Fibroblast of villous mesenchyme (primary cell): ENCODE measurements around the gene SLC5A11. TPM values are rescaled to one million over a fixed set of nuclear protein-coding genes. Genes with fewer than 3 reads are reported as not detected.

Experiments
- DNase-seq: peaks from one replicate; pipeline ENCODE4 v3.0.0-alpha.2; 2010; ENCODE audit warnings: low read depth
- H3K4me3 ChIP-seq: 2 replicates; pipeline ENCODE4 v1.5.1; 2011; ENCODE audit warnings: low read depth, mild to moderate bottlenecking, low read length
- CTCF ChIP-seq: IDR thresholded peaks from 2 replicates; pipeline ENCODE4 v1.5.1; 2012; ENCODE audit warnings: low read depth, mild to moderate bottlenecking, low read length; ENCODE audit not compliant: insufficient read depth
- total RNA-seq: library from RNA; depleted of rRNA; stranded (reverse); fragments of >200 nt; gene quantifications from 2 replicates; pipeline ENCODE4 v1.2.3, GENCODE V29; 2012

Gene SLC5A11
- total RNA-seq, 1 donor, result not detected

- TF ChIP-seq CTCF, result no peak
- no peak overlapping the region for H3K4me3 ChIP-seq
- no peak for DNase-seq
These were observed 30.7 kb upstream of the SLC5A11 start for GRCh38 chr16:24815021-24815420.

- no peak for DNase-seq
- no peak overlapping the region for H3K4me3 ChIP-seq
- no peak for TF ChIP-seq CTCF
These were observed 29.1 kb upstream of the SLC5A11 start for GRCh38 chr16:24816688-24817087.

- DNase-seq, result peak; percentile 41
- TF ChIP-seq CTCF, result no peak
These were observed 26.2 kb upstream of the SLC5A11 start for GRCh38 chr16:24819462-24820040.

GRCh38 chr16:24820522-24820921 lies 25.2 kb upstream of the SLC5A11 start:
- H3K4me3 ChIP-seq, result no peak overlapping the region
- peak; percentile 9 for DNase-seq
- no peak for TF ChIP-seq CTCF

More at GRCh38 chr16:24819462-24820040, 26.2 kb upstream of the SLC5A11 start:
- H3K4me3 ChIP-seq, result no peak overlapping the region

GRCh38 chr16:24821129-24821528 lies 24.6 kb upstream of the SLC5A11 start:
- no peak for TF ChIP-seq CTCF
- DNase-seq, result no peak
- H3K4me3 ChIP-seq, result no peak overlapping the region

GRCh38 chr16:24822542-24822941 lies 23.2 kb upstream of the SLC5A11 start:
- DNase-seq, result no peak
- no peak overlapping the region for H3K4me3 ChIP-seq
- no peak for TF ChIP-seq CTCF

- no peak overlapping the region for H3K4me3 ChIP-seq
- TF ChIP-seq CTCF, result no peak
- no peak for DNase-seq
These were observed 22.8 kb upstream of the SLC5A11 start for GRCh38 chr16:24822974-24823373.
